ENCODE measurements around the gene PPAN. TPM values are rescaled to one million over a fixed set of nuclear protein-coding genes. Genes with fewer than 3 reads are reported as not detected.

PPAN gene
- polyA plus RNA-seq, 3 donors, result 24.7 to 38.9 (median 34.5) TPM

DNA sequence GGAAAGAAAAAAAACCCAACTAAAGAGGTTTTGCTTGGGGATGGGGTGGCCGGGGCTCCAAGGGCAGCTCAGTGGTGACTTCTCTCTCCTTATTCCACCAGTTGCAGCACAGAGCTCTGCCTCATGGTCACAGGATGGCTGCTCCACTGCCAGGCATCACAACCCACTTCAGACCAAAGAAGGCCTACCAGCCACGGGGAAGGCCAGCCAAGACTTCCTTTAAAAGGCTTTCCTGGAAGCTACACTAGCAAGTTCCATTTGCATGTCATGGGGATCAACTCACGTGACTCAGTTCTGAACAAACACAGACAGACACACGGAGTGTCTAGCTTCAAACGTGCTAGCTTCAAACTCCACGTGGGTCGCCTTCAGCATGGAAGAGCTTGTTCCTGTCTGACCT lies 26.7 kb downstream of the PPAN start:
- DNase-seq (ENCODE audit: extremely low read depth in 1 of 11, low read depth in 9 of 11, low spot score in 4 of 11), result no peak

DNA sequence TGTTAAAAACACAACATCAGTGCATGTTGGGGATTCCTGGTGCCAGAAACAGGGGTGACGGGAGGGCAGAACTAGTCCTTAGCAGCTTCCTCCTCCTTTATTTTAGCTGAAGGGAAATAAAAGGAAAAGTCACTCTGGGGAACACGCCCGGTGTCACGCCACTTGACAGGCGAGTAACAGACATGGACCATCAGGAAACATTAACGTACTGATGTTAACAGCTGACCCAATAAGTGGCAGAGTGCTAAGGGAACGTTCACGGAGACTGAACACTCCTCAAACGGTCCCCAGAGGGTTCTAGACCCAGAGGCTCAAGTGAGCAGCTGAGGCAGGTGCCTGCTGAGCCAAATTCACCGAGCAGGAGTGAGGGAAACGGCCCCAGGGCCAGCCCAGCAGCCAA lies 27.4 kb downstream of the PPAN start:
- no peak for DNase-seq (ENCODE audit: extremely low read depth in 1 of 11, low read depth in 9 of 11, low spot score in 4 of 11)

GRCh38 chr19:10134040-10134439 lies 27.9 kb downstream of the PPAN start:
- DNase-seq (ENCODE audit: extremely low read depth in 1 of 11, low read depth in 9 of 11, low spot score in 4 of 11), result no peak

DNA sequence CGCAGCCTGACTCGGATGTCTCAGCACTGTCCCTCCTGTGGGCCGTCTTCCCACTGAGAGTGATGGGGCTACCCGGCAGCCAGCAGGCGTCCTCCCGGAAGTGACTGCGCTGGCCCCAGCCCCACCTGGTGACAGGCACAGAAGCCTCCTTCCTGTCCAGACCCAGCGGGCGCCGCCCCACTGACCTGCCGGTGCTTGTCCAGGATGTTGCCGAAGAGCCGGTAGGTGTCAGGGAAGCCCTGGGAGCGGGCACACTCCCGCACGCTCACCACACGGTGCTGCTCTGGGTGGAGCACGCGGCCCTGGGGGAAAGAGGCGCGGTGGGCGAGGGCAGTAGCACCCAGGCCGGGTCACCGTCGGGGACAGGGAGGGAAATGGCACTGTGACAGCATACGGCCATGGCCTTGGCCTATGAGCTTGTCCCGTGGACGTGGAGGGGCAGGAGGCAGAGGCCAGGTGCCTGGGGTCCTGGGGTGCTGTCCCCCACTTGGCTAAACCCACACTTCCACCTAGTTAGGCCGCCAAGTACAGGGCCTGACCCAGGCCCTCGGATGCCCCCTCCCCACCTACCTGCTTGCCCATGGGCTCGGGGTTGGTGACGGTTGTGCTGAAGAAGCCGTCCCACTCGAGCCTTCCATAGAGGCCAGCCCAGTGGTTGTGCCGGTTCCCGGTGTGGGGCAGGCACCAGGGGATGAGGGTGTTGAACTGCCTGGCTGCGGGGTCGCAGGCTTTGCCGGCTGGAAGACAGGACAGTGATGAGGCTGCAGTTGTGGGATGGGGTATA lies 29.6 kb downstream of the PPAN start:
- no peak for DNase-seq (ENCODE audit: extremely low read depth in 1 of 11, low read depth in 9 of 11, low spot score in 4 of 11)

DNA sequence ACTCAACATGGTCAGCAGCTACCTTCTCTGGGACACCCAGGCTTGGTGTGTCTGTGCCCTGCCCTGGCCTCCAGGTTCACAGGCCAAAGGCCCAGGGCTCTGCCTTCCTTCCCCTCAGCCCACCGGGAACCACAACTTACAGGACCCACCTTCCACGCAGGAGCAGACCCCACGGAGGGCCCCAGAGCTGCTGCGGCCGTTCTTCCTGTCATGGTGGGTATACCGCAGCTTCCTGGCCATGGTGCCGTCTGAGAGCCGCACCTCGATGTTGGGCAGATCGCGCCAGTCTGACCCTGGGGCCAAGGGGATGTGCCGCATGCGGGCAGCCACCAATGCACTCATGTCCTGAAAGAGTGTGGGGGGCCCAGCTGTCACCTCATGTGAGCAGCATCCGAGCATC lies 30.8 kb downstream of the PPAN start:
- DNase-seq (ENCODE audit: extremely low read depth in 1 of 11, low read depth in 9 of 11, low spot score in 4 of 11), result no peak

DNA sequence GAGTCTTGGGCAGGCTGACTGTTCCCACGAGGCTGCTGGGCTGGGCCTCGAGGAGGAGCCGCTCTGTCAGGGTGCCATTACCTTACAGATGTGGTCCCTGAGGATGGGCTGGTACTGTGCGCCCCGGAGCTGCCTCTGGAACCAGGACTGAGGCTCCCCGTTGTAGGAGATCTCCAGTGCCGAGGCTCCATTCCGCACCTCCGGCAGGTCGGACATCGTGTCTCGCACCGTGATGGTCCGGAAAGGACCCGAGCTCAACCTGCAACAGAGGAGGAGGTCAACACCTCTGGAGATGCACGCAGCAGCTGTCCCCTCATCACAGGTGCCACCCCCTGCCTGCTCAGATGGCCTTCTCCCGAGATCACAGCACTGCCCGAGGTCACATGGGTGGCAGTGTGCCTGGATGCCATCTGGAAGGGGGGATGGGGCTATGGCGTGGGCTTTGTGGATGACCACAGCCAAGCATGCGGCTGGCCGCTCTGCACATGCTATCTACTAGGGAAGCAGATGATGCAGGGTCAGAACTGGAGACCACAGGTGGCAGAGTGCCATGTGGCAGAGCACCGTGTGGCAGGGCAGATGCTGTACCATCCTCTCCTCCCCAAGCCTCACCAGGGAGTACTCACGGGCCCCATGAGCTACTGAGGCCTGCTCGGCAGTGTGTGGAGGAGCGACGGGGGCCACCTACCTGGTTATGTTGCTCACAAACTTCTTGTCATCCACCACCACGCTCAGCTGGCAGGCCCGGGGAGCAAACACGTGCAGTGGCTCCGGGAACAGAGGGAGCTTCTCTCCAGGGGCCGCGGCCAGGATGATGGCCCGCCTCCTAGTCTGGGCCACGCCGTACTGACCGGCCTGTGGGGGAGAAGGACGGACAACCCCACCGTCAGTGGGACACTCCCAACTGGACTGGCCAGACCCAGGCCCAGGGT lies 31.9 kb downstream of the PPAN start:
- DNase-seq (ENCODE audit: extremely low read depth in 1 of 11, low read depth in 9 of 11, low spot score in 4 of 11), result no peak

- DNase-seq (ENCODE audit: extremely low read depth in 1 of 11, low read depth in 9 of 11, low spot score in 4 of 11), result no peak
Measured at GRCh38 chr19:10138879-10139795, 33.0 kb downstream of the PPAN start.

DNA sequence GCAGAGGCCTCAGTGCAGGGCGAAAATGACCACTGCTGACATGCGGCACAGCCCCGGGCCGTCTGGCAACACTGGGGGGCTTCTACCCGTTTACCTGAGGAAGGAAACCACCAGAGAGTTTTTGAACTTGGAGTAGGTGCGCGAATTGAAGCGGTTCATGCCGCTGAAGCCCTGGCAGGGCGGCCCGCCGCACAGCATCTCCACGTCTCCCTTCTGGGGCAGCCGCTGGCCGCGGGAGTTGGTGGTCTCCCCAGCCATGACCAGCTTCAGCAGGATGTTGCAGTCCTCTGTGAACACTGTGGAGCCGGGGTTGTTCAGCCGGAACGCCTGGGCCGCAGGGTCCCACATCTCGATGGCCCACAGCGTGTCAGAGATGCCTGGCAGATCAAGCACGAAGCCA lies 33.8 kb downstream of the PPAN start:
- DNase-seq (ENCODE audit: extremely low read depth in 1 of 11, low read depth in 9 of 11, low spot score in 4 of 11), result no peak

- no peak for DNase-seq (ENCODE audit: extremely low read depth in 1 of 11, low read depth in 9 of 11, low spot score in 4 of 11)
Measured at GRCh38 chr19:10141479-10141878, 35.3 kb downstream of the PPAN start.

GRCh38 chr19:10141973-10142372 lies 35.8 kb downstream of the PPAN start:
- DNase-seq (ENCODE audit: extremely low read depth in 1 of 11, low read depth in 9 of 11, low spot score in 4 of 11), result no peak

DNA sequence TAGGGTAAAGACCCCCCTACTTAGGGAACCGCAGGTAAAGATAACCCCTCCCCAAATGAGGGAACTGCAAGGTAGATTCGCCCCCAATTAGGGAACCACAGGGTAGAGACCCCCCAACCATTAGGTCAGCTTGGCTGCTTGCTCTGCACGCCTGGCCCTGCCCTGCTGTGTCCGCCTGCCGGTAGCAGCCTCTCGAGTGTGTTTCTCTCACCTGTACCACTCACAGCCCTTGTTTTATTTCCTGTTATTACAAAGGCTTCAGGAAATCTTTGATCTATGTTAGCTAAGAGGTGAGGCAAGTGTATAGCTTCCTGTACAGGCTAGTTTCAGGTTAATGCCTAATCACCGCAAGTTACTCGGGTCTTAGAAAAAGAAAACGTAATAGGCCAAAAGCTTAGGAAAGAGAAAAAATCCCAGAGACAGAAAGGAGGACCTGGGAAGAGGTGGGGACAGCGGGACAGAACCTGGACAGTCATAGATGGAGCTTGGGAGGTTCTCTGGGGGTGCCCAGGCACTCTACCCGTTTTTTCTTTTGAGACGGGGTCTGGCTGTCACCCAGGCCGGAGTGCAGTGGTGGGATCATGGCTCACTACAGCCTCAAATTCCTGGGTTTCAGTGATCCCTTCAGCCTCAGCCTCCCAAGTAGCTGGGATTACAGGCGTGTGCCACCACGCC lies 36.7 kb downstream of the PPAN start:
- no peak for DNase-seq (ENCODE audit: extremely low read depth in 1 of 11, low read depth in 9 of 11, low spot score in 4 of 11)

GRCh38 chr19:10143681-10144080 lies 37.5 kb downstream of the PPAN start:
- no peak for DNase-seq (ENCODE audit: extremely low read depth in 1 of 11, low read depth in 9 of 11, low spot score in 4 of 11)

- DNase-seq (ENCODE audit: extremely low read depth in 1 of 11, low read depth in 9 of 11, low spot score in 4 of 11), result no peak
Measured at GRCh38 chr19:10144361-10144760, 38.2 kb downstream of the PPAN start.

- no peak for DNase-seq (ENCODE audit: extremely low read depth in 1 of 11, low read depth in 9 of 11, low spot score in 4 of 11)
Measured at GRCh38 chr19:10145031-10145430, 38.9 kb downstream of the PPAN start.

- no peak for DNase-seq (ENCODE audit: extremely low read depth in 1 of 11, low read depth in 9 of 11, low spot score in 4 of 11)
Measured at GRCh38 chr19:10146142-10146541, 40.0 kb downstream of the PPAN start.

- DNase-seq (ENCODE audit: extremely low read depth in 1 of 11, low read depth in 9 of 11, low spot score in 4 of 11), result no peak
Measured at GRCh38 chr19:10149427-10149826, 43.3 kb downstream of the PPAN start.

- no peak for DNase-seq (ENCODE audit: extremely low read depth in 1 of 11, low read depth in 9 of 11, low spot score in 4 of 11)
Measured at GRCh38 chr19:10151521-10151920, 45.4 kb downstream of the PPAN start.

GRCh38 chr19:10152100-10152499 lies 45.9 kb downstream of the PPAN start:
- no peak for DNase-seq (ENCODE audit: extremely low read depth in 1 of 11, low read depth in 9 of 11, low spot score in 4 of 11)

GRCh38 chr19:10155839-10156238 lies 49.7 kb downstream of the PPAN start:
- no peak for DNase-seq (ENCODE audit: extremely low read depth in 1 of 11, low read depth in 9 of 11, low spot score in 4 of 11)

Measured in renal cortex interstitium (tissue), 11 donors.